ENCODE measurements around the gene CLK2. TPM values are rescaled to one million over a fixed set of nuclear protein-coding genes. Genes with fewer than 3 reads are reported as not detected.

The CLK2 gene
- total RNA-seq, 1 experiment from 2014 or later = 43.9 TPM

- Histone ChIP-seq H3F3A (ENCODE audit: insufficient read depth, low read depth) (peaks cover 31% of the 10 kb centered on the region), H3K9me2 (ENCODE audit: insufficient read depth) (no peaks in the 10 kb centered on the region), H3K4me3 (peak overlapping the region; percentile 81; the same call in 1 of the 2 replicates), H3K36me3 (ENCODE audit: low read depth) (0 out of 2 replicates have a peak, but pooled peaks cover 5% of the 10 kb centered on the region), H2AFZ (no peak overlapping the region), H4K20me1 (ENCODE audit: insufficient read depth) (no peaks in the 10 kb centered on the region), H3K4me2 (peak overlapping the region; percentile 97), H3K4me1 (replicated peaks; ENCODE audit: insufficient read depth) (peaks cover 13% of the 10 kb centered on the region), H3K9me3 (ENCODE audit: insufficient read depth, low read depth) (no peaks in the 10 kb centered on the region), H3K27me3 (ENCODE audit: insufficient read depth, low read depth) (no peaks in the 10 kb centered on the region), H3K27ac (no peak overlapping the region), H3K79me2 (ENCODE audit: low read depth) (peaks cover 11% of the 10 kb centered on the region)
- TF ChIP-seq EZH2 (IDR thresholded peaks at IDR 0.05; ENCODE audit: low read depth) (no peak), CTCF (conservative IDR thresholded peaks at IDR 0.05) (no peak)
- DNase-seq = no peak
- intact Hi-C loops (cut with micrococcal nuclease; ENCODE audit: unreplicated experiment) = loop anchor here (10.0 kb wide), 1 partner anchor 251 kb away; no protein-coding TSS in a partner anchor
- BruUV-seq (replicated peaks) = no TSS peak
- POLR2A ChIA-PET (ENCODE audit: unreplicated experiment) = no interaction called here
- CTCF ChIA-PET = no interaction called here
These were observed 19.5 kb downstream of the CLK2 start for GRCh38 chr1:155253797-155254196.

- intact Hi-C loops (cut with micrococcal nuclease; ENCODE audit: unreplicated experiment) = loop anchor here (10.0 kb wide), 1 partner anchor 252 kb away; no protein-coding TSS in a partner anchor
- Histone ChIP-seq H3K4me2 (peak overlapping the region; percentile 97; the same call in 1 of the 2 replicates), H4K20me1 (ENCODE audit: insufficient read depth) (no peaks in the 10 kb centered on the region), H3K27me3 (ENCODE audit: insufficient read depth, low read depth) (no peaks in the 10 kb centered on the region), H3F3A (ENCODE audit: insufficient read depth, low read depth) (peaks cover 31% of the 10 kb centered on the region), H3K27ac (no peak overlapping the region), H3K9me2 (ENCODE audit: insufficient read depth) (no peaks in the 10 kb centered on the region), H3K4me3 (no peak overlapping the region), H3K4me1 (replicated peaks; ENCODE audit: insufficient read depth) (peaks cover 13% of the 10 kb centered on the region), H2AFZ (no peak overlapping the region), H3K36me3 (ENCODE audit: low read depth) (no peaks in the 10 kb centered on the region), H3K79me2 (ENCODE audit: low read depth) (peaks cover 11% of the 10 kb centered on the region), H3K9me3 (ENCODE audit: insufficient read depth, low read depth) (no peaks in the 10 kb centered on the region)
- POLR2A ChIA-PET (ENCODE audit: unreplicated experiment) = no interaction called here
- CTCF ChIA-PET = no interaction called here
- BruUV-seq (replicated peaks) = no TSS peak
- DNase-seq = no peak
- no peak for TF ChIP-seq EZH2 (IDR thresholded peaks at IDR 0.05; ENCODE audit: low read depth)
- TF ChIP-seq CTCF (conservative IDR thresholded peaks at IDR 0.05) = no peak
These were observed 20.1 kb downstream of the CLK2 start for GRCh38 chr1:155253208-155253607.

GRCh38 chr1:155251566-155251965 lies 21.7 kb downstream of the CLK2 start:
- intact Hi-C loops (cut with micrococcal nuclease; ENCODE audit: unreplicated experiment) = loop anchor here (2.0 to 10.0 kb wide), 2 partner anchors 73 to 253 kb away; no protein-coding TSS in a partner anchor
- no peak for DNase-seq
- ChIA-PET POLR2A (ENCODE audit: unreplicated experiment) (interaction anchor here (0.6 to 0.7 kb wide), 2 partner anchors 66 to 182 kb away, joined by 3 read pairs; no protein-coding TSS in a partner anchor), CTCF (interaction anchor here (0.5 to 1.6 kb wide), 13 partner anchors 8 to 475 kb away, joined by 3 to 18 read pairs (median 5); partner anchors contain the start of genes CLK2 and THBS3)
- no TSS peak for BruUV-seq (replicated peaks)
- no peaks in the 10 kb centered on the region for H4K20me1 ChIP-seq (ENCODE audit: insufficient read depth)
- no peaks in the 10 kb centered on the region for H3K36me3 ChIP-seq (ENCODE audit: low read depth)
- H3K27ac ChIP-seq = no peak overlapping the region
- TF ChIP-seq CTCF (conservative IDR thresholded peaks at IDR 0.05) = no peak
- no peak for TF ChIP-seq EZH2 (IDR thresholded peaks at IDR 0.05; ENCODE audit: low read depth)
- H3K4me3 ChIP-seq = no peak overlapping the region
- H3K4me2 ChIP-seq = no peak overlapping the region
- H3K9me2 ChIP-seq (ENCODE audit: insufficient read depth) = no peaks in the 10 kb centered on the region
- H3K79me2 ChIP-seq (ENCODE audit: low read depth) = peaks cover 11% of the 10 kb centered on the region
- H3K9me3 ChIP-seq (ENCODE audit: insufficient read depth, low read depth) = no peaks in the 10 kb centered on the region
- peaks cover 13% of the 10 kb centered on the region for H3K4me1 ChIP-seq (replicated peaks; ENCODE audit: insufficient read depth)
- H2AFZ ChIP-seq = no peak overlapping the region
- H3K27me3 ChIP-seq (ENCODE audit: insufficient read depth, low read depth) = no peaks in the 10 kb centered on the region
- H3F3A ChIP-seq (ENCODE audit: insufficient read depth, low read depth) = peaks cover 21% of the 10 kb centered on the region
